HepG2 (cell line): ENCODE data around the gene PLGRKT. TPM values are rescaled to one million over a fixed set of nuclear protein-coding genes. Genes with fewer than 3 reads are reported as not detected.
A peak's percentile ranks its signal among the peaks of the same experiment; 100 is the strongest.

Experiments used
- CSRNP2 ChIP-seq: sonication (generic); formaldehyde crosslinking; conservative IDR thresholded peaks from 2 replicates; pipeline ENCODE4 v1.8.0; 2022; ENCODE audit warnings: low read depth, missing genetic modification reagents
- DNMT3B ChIP-seq: conservative IDR thresholded peaks from 2 replicates; pipeline ENCODE4 v1.6.1; 2016; ENCODE audit warnings: missing biosample characterization, control low read depth
- E2F1 ChIP-seq: sonication (generic); formaldehyde crosslinking; IDR thresholded peaks from 2 replicates; pipeline ENCODE4 v1.5.0; 2020; ENCODE audit warnings: missing genetic modification reagents
- FLYWCH1 ChIP-seq: sonication (generic); formaldehyde crosslinking; IDR thresholded peaks from 2 replicates; pipeline ENCODE4 v1.8.1; 2023; ENCODE audit warnings: mild to moderate bottlenecking, missing genetic modification reagents
- FOXC1 ChIP-seq: sonication (generic); formaldehyde crosslinking; IDR thresholded peaks from 2 replicates; pipeline ENCODE4 v1.8.0; 2022; ENCODE audit warnings: mild to moderate bottlenecking, missing genetic modification reagents, borderline replicate concordance
- GABPA ChIP-seq, 2 experiments: IDR thresholded peaks; 2 replicates each; pipeline ENCODE4 v1.6.1; 2011 to 2016; ENCODE audit warnings: low read depth in 2 of 2, low read length in 1 of 2, missing biosample characterization in 1 of 2, missing genetic modification characterization in 1 of 2
- HCFC1 ChIP-seq: fragments of 150-350 bp; IDR thresholded peaks from 2 replicates; pipeline ENCODE4 v1.6.1; 2014; ENCODE audit warnings: low read depth, low read length
- MED1 ChIP-seq: sonication (generic); formaldehyde crosslinking; IDR thresholded peaks from 2 replicates; pipeline ENCODE4 v1.4.0; 2020; ENCODE audit warnings: missing genetic modification reagents
- SNAPC5 ChIP-seq: sonication (generic); formaldehyde crosslinking; IDR thresholded peaks from 2 replicates; pipeline ENCODE4 v1.8.1; 2023; ENCODE audit warnings: mild to moderate bottlenecking, missing genetic modification reagents, borderline replicate concordance
- SNRNP70 ChIP-seq: fragments of 200-400 bp; formaldehyde crosslinking; IDR thresholded peaks from 2 replicates; pipeline ENCODE4 v1.6.1; 2017; ENCODE audit warnings: mild to moderate bottlenecking, low read depth, low read length, moderate library complexity
- SRF ChIP-seq: IDR thresholded peaks from 2 replicates; pipeline ENCODE4 v1.6.1; 2011; ENCODE audit warnings: mild to moderate bottlenecking, low read depth, low read length, moderate library complexity
- TFAP4 ChIP-seq: sonication (generic); IDR thresholded peaks from 2 replicates; pipeline ENCODE4 v1.6.1; 2016; ENCODE audit warnings: low read depth, borderline replicate concordance
- ZFP90 ChIP-seq: sonication (generic); formaldehyde crosslinking; IDR thresholded peaks from 2 replicates; pipeline ENCODE4 v1.8.0; 2022; ENCODE audit warnings: missing genetic modification reagents, mild to moderate bottlenecking, inconsistent platforms, borderline replicate concordance
- ZGPAT ChIP-seq: IDR thresholded peaks from 2 replicates; pipeline ENCODE4 v1.6.1; 2016; ENCODE audit warnings: mild to moderate bottlenecking
- ZNF10 ChIP-seq: sonication (generic); formaldehyde crosslinking; IDR thresholded peaks from 2 replicates; pipeline ENCODE4 v1.4.0; 2020; ENCODE audit warnings: mild to moderate bottlenecking, low read depth, missing genetic modification reagents, borderline replicate concordance
- ZNF20 ChIP-seq: sonication (generic); formaldehyde crosslinking; IDR thresholded peaks from 2 replicates; pipeline ENCODE4 v1.4.0; 2020; ENCODE audit warnings: mild to moderate bottlenecking, moderate library complexity, missing genetic modification reagents
- ZNF256 ChIP-seq: sonication (generic); formaldehyde crosslinking; conservative IDR thresholded peaks from 2 replicates; pipeline ENCODE4 v1.4.0; 2020; ENCODE audit warnings: missing genetic modification reagents
- ZNF275 ChIP-seq: sonication (generic); formaldehyde crosslinking; IDR thresholded peaks from 2 replicates; pipeline ENCODE4 v1.8.0; 2022; ENCODE audit warnings: missing genetic modification reagents, mild to moderate bottlenecking, inconsistent platforms, borderline replicate concordance
- ZNF432 ChIP-seq: sonication (generic); formaldehyde crosslinking; IDR thresholded peaks from 2 replicates; pipeline ENCODE4 v1.5.0; 2020; ENCODE audit warnings: missing genetic modification reagents, mild to moderate bottlenecking, borderline replicate concordance
- ZNF552 ChIP-seq: sonication (generic); formaldehyde crosslinking; IDR thresholded peaks from 2 replicates; pipeline ENCODE4 v1.9.0; 2022; ENCODE audit warnings: missing genetic modification reagents, mild to moderate bottlenecking, borderline replicate concordance
- ZNF598 ChIP-seq: sonication (generic); formaldehyde crosslinking; IDR thresholded peaks from 2 replicates; pipeline ENCODE4 v1.5.1; 2020; ENCODE audit warnings: mild to moderate bottlenecking, missing genetic modification reagents, borderline replicate concordance
- polyA plus RNA-seq, 8 experiments: library from polyadenylated mRNA; depleted of rRNA in 3 of 8; stranded (reverse) in 7 of 8; unstranded in 1 of 8; fragments of >200 nt; fragmentation: Illumina TruSeq in 4 of 8; extraction: Trizol in 4 of 8; gene quantifications; 2 replicates each; pipeline versions ENCODE4 v1.2.1 to v1.2.3, GENCODE V29; 2011 to 2016; ENCODE audit warnings: low read depth in 4 of 8, missing spikeins in 1 of 8, mixed read lengths in 1 of 8; ENCODE audit not compliant: insufficient read depth in 1 of 8
- total RNA-seq, 5 experiments: library from RNA; depleted of rRNA; stranded (reverse); fragments of >200 nt; fragmentation: Illumina TruSeq; extraction: Trizol; gene quantifications; 2 replicates each; pipeline ENCODE4 v1.2.3, GENCODE V29; 2016; ENCODE audit warnings: low read depth in 1 of 5

The PLGRKT gene
- total and polyA plus RNA-seq, 2 of the 13 experiments (the other 11 are each of a cell fraction or from before 2014, with no cell fraction given): 5.0 to 15.8 TPM

GRCh38 chr9:5437254-5438216, at the start of gene PLGRKT (continued):
- TF ChIP-seq E2F1 (CRISPR knock-in tag) (peak; percentile 63), ZNF256 (CRISPR knock-in tag) (0 out of 2 replicates have a peak, but pooled peaks have one; percentile 64), ZNF432 (CRISPR knock-in tag) (no peak), TFAP4 (peak; percentile 62; the same call in 1 of the 2 replicates), ZNF552 (CRISPR knock-in tag) (no peak), ZNF10 (CRISPR knock-in tag) (no peak), FLYWCH1 (CRISPR knock-in tag) (no peak), ZNF598 (CRISPR knock-in tag) (peak; percentile 68; the same call in 1 of the 2 replicates), SRF (no peak), FOXC1 (CRISPR knock-in tag) (no peak), MED1 (peak; percentile 66), ZFP90 (CRISPR knock-in tag) (peak; percentile 91; the same call in 1 of the 2 replicates), CSRNP2 (CRISPR knock-in tag) (no peak), SNRNP70 (no peak), DNMT3B (CRISPR knock-in tag) (no peak; the same call in none of the 2 replicates), GABPA (IDR thresholded peaks at IDR 0.05; ENCODE audit: low read depth, low read length) (peak; percentile 83), GABPA (CRISPR knock-in tag; IDR thresholded peaks at IDR 0.05; ENCODE audit: low read depth) (peak; percentile 95), ZGPAT (peak; percentile 88; the same call in 1 of the 2 replicates), ZNF20 (CRISPR knock-in tag) (no peak), SNAPC5 (CRISPR knock-in tag) (peak; percentile 72; the same call in 1 of the 2 replicates), ZNF275 (CRISPR knock-in tag) (0 out of 2 replicates have a peak, but pooled peaks have one; percentile 46), HCFC1 (no peak)
